WTC11 (cell line): ENCODE data around the gene RNF17. TPM values are rescaled to one million over a fixed set of nuclear protein-coding genes. Genes with fewer than 3 reads are reported as not detected.
A peak's percentile ranks its signal among the peaks of the same experiment; 100 is the strongest.

Source experiments
- ATAC-seq: fragments of 200-7000 bp; cut with Tn5 transposase; 2 replicates; pipeline ENCODE4 v1.10.0; 2021; ENCODE audit warnings: mild to moderate bottlenecking, moderate library complexity
- Bru-seq: library from RNA; stranded (reverse); fragments of 400-500 nt; gene quantifications from one replicate; lab custom pipeline; 2021; lab: Mats Ljungman, UMichigan
- CTCF ChIA-PET: fragments of 300-600 bp; sonication (Branson Sonifier 250); formaldehyde crosslinking; loops from one replicate; lab custom pipeline; 2021; ENCODE audit warnings: antibody characterized with exemption; lab: Charles Lee
- POLR2A ChIA-PET: fragments of 350-600 bp; sonication (Branson Sonifier 250); formaldehyde crosslinking; loops from one replicate; lab custom pipeline; 2021; ENCODE audit warnings: antibody characterized with exemption; lab: Charles Lee
- DNase-seq: peaks from one replicate; pipeline ENCODE4 v3.0.0; 2021; ENCODE audit warnings: low spot score
- H3K27ac Mint-ChIP-seq: 2 replicates; pipeline ENCODE4 v1.8.0; 2021; ENCODE audit warnings: mixed read lengths
- H3K27me3 Mint-ChIP-seq: 2 replicates; pipeline ENCODE4 v1.8.0; 2021; ENCODE audit warnings: low read depth, mild to moderate bottlenecking, moderate library complexity, mixed read lengths
- H3K36me3 Mint-ChIP-seq: 2 replicates; pipeline ENCODE4 v1.8.0; 2021; ENCODE audit warnings: mixed read lengths
- H3K4me1 Mint-ChIP-seq: 2 replicates; pipeline ENCODE4 v1.8.0; 2022; ENCODE audit warnings: mixed read lengths
- H3K4me3 Mint-ChIP-seq: 2 replicates; pipeline ENCODE4 v1.8.0; 2021; ENCODE audit warnings: mild to moderate bottlenecking, moderate library complexity, mixed read lengths
- H3K9me3 Mint-ChIP-seq: 2 replicates; pipeline ENCODE4 v1.8.0; 2021; ENCODE audit warnings: mixed read lengths
- ATF1 ChIP-seq: sonication (generic); formaldehyde crosslinking; IDR thresholded peaks from 2 replicates; pipeline ENCODE4 v1.8.1; 2023; ENCODE audit warnings: mild to moderate bottlenecking, moderate library complexity, missing genetic modification reagents
- CBFB ChIP-seq: sonication (generic); formaldehyde crosslinking; IDR thresholded peaks from 2 replicates; pipeline ENCODE4 v1.8.1; 2022; ENCODE audit warnings: mild to moderate bottlenecking, low read depth, missing genetic modification reagents
- ELF4 ChIP-seq: sonication (generic); formaldehyde crosslinking; IDR thresholded peaks from 2 replicates; pipeline ENCODE4 v1.8.1; 2022; ENCODE audit warnings: low read depth, mild to moderate bottlenecking, moderate library complexity, missing genetic modification reagents
- EMX1 ChIP-seq: fragments of 250-450 bp; sonication (Bioruptor Pico); IDR thresholded peaks from 2 replicates; pipeline ENCODE4 v1.8.0; 2021; ENCODE audit warnings: mild to moderate bottlenecking
- HMGA2 ChIP-seq: fragments of 250-450 bp; sonication (Bioruptor Pico); IDR thresholded peaks from 2 replicates; pipeline ENCODE4 v1.4.0; 2021; ENCODE audit warnings: mild to moderate bottlenecking, moderate library complexity
- MXD4 ChIP-seq: fragments of 250-450 bp; sonication (Bioruptor Pico); IDR thresholded peaks from 2 replicates; pipeline ENCODE4 v1.8.0; 2021; ENCODE audit warnings: mild to moderate bottlenecking, moderate library complexity, borderline replicate concordance
- NR1H2 ChIP-seq: sonication (generic); formaldehyde crosslinking; IDR thresholded peaks from 2 replicates; pipeline ENCODE4 v1.9.0; 2021; ENCODE audit warnings: mild to moderate bottlenecking, moderate library complexity, missing genetic modification reagents
- OVOL2 ChIP-seq: fragments of 250-450 bp; sonication (Bioruptor Pico); IDR thresholded peaks from 2 replicates; pipeline ENCODE4 v1.9.0; 2021; ENCODE audit warnings: mild to moderate bottlenecking, borderline replicate concordance
- SOX15 ChIP-seq: fragments of 250-450 bp; sonication (Bioruptor Pico); IDR thresholded peaks from 2 replicates; pipeline ENCODE4 v1.9.0; 2021; ENCODE audit warnings: mild to moderate bottlenecking
- ZNF121 ChIP-seq: sonication (generic); formaldehyde crosslinking; IDR thresholded peaks from 2 replicates; pipeline ENCODE4 v1.8.0; 2023; ENCODE audit warnings: missing genetic modification reagents
- ZNF263 ChIP-seq: sonication (generic); formaldehyde crosslinking; IDR thresholded peaks from 2 replicates; pipeline ENCODE4 v1.8.1; 2022; ENCODE audit warnings: low read depth, mild to moderate bottlenecking, moderate library complexity, missing genetic modification reagents
- ZNF317 ChIP-seq: sonication (generic); formaldehyde crosslinking; IDR thresholded peaks from 2 replicates; pipeline ENCODE4 v1.8.1; 2023; ENCODE audit warnings: low read depth, mild to moderate bottlenecking, moderate library complexity, missing genetic modification reagents, borderline replicate concordance
- ZNF416 ChIP-seq: fragments of 250-450 bp; sonication (Bioruptor Pico); IDR thresholded peaks from 2 replicates; pipeline ENCODE4 v1.9.0; 2021; ENCODE audit warnings: mild to moderate bottlenecking, inconsistent platforms
- long read RNA-seq, 3 experiments: library from RNA in 1 of 3; library from capped mRNA in 1 of 3; library from polyadenylated mRNA in 1 of 3; unstranded in 2 of 3; stranded (forward) in 1 of 3; transcript quantifications; one replicate each; pipeline ENCODE4 v2.0.0, GENCODE V29; 2021
- total RNA-seq: library from RNA; stranded (reverse); gene quantifications from 3 replicates; pipeline ENCODE4 v1.2.3, GENCODE V29; 2021
- TF ChIP-seq, protein P1 (sequence below): fragments of 250-450 bp; sonication (Bioruptor Pico); IDR thresholded peaks from 2 replicates; pipeline ENCODE4 v2.1.2; 2022; ENCODE audit warnings: mild to moderate bottlenecking, moderate library complexity
- TF ChIP-seq, protein P2 (sequence below): fragments of 250-450 bp; sonication (Bioruptor Pico); IDR thresholded peaks from 2 replicates; pipeline ENCODE4 v1.9.0; 2021; ENCODE audit warnings: mild to moderate bottlenecking
- TF ChIP-seq, protein P3 (sequence below): fragments of 250-450 bp; sonication (Bioruptor Pico); conservative IDR thresholded peaks from 2 replicates; pipeline ENCODE4 v1.9.0; 2021; ENCODE audit warnings: mild to moderate bottlenecking
- TF ChIP-seq, protein P4 (sequence below): fragments of 250-450 bp; sonication (Bioruptor Pico); IDR thresholded peaks from 2 replicates; pipeline ENCODE4 v1.9.0; 2021; ENCODE audit warnings: mild to moderate bottlenecking, borderline replicate concordance

RNF17 gene, protein sequence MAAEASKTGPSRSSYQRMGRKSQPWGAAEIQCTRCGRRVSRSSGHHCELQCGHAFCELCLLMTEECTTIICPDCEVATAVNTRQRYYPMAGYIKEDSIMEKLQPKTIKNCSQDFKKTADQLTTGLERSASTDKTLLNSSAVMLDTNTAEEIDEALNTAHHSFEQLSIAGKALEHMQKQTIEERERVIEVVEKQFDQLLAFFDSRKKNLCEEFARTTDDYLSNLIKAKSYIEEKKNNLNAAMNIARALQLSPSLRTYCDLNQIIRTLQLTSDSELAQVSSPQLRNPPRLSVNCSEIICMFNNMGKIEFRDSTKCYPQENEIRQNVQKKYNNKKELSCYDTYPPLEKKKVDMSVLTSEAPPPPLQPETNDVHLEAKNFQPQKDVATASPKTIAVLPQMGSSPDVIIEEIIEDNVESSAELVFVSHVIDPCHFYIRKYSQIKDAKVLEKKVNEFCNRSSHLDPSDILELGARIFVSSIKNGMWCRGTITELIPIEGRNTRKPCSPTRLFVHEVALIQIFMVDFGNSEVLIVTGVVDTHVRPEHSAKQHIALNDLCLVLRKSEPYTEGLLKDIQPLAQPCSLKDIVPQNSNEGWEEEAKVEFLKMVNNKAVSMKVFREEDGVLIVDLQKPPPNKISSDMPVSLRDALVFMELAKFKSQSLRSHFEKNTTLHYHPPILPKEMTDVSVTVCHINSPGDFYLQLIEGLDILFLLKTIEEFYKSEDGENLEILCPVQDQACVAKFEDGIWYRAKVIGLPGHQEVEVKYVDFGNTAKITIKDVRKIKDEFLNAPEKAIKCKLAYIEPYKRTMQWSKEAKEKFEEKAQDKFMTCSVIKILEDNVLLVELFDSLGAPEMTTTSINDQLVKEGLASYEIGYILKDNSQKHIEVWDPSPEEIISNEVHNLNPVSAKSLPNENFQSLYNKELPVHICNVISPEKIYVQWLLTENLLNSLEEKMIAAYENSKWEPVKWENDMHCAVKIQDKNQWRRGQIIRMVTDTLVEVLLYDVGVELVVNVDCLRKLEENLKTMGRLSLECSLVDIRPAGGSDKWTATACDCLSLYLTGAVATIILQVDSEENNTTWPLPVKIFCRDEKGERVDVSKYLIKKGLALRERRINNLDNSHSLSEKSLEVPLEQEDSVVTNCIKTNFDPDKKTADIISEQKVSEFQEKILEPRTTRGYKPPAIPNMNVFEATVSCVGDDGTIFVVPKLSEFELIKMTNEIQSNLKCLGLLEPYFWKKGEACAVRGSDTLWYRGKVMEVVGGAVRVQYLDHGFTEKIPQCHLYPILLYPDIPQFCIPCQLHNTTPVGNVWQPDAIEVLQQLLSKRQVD (N-terminal part only)
- total RNA-seq: 0.05 TPM in 1 of 3 replicates, not detected in the others
- percentile 3 among the genes with signal in this experiment for Bru-seq, nascent RNA
- long read RNA-seq, experiment 1: 0 reads
- long read RNA-seq, experiment 2: 0 reads
- long read RNA-seq, experiment 3: 0 reads

DNA sequence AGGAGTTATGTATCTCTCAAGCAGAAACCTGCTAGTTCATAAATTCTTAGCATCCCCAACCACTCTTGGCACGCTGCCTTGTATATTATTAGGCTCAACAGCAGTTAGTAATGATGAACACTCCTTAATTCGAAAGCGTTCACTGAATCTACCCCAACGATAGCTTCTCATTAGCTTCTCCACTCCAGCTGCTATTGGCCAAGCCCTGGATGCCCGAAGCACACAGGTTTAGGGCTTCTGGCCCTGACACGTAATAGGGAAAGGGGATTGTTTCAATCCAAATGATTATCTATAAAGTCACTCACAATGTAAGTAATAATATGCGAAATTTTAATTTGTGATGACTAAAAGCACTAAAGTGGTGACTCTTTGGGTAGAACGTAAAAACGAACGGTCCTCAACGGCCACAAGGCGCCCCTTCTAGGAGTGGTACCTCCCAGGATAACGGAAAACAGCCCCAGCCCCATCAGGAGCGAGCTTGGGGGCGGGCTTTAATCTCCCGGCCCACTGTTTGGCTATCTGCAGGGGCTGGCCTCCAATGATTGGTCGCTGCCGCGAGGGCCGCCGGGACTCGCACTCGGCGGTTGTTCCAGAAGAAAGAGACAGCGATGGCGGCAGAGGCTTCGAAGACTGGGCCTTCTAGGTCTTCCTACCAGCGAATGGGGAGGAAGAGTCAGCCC is at the start of gene RNF17:
Gene RNF17, plus strand, starts transcription at position 574 of the 680 bp plus-strand sequence. Its CDS starts 35 bp downstream, at position 609.
- TF ChIP-seq ZNF121: no peak
- TF ChIP-seq, protein P1, sequence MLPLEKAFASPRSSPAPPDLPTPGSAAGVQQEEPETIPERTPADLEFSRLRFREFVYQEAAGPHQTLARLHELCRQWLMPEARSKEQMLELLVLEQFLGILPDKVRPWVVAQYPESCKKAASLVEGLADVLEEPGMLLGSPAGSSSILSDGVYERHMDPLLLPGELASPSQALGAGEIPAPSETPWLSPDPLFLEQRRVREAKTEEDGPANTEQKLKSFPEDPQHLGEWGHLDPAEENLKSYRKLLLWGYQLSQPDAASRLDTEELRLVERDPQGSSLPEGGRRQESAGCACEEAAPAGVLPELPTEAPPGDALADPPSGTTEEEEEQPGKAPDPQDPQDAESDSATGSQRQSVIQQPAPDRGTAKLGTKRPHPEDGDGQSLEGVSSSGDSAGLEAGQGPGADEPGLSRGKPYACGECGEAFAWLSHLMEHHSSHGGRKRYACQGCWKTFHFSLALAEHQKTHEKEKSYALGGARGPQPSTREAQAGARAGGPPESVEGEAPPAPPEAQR (CRISPR knock-in tag): no peak
- TF ChIP-seq, protein P2, sequence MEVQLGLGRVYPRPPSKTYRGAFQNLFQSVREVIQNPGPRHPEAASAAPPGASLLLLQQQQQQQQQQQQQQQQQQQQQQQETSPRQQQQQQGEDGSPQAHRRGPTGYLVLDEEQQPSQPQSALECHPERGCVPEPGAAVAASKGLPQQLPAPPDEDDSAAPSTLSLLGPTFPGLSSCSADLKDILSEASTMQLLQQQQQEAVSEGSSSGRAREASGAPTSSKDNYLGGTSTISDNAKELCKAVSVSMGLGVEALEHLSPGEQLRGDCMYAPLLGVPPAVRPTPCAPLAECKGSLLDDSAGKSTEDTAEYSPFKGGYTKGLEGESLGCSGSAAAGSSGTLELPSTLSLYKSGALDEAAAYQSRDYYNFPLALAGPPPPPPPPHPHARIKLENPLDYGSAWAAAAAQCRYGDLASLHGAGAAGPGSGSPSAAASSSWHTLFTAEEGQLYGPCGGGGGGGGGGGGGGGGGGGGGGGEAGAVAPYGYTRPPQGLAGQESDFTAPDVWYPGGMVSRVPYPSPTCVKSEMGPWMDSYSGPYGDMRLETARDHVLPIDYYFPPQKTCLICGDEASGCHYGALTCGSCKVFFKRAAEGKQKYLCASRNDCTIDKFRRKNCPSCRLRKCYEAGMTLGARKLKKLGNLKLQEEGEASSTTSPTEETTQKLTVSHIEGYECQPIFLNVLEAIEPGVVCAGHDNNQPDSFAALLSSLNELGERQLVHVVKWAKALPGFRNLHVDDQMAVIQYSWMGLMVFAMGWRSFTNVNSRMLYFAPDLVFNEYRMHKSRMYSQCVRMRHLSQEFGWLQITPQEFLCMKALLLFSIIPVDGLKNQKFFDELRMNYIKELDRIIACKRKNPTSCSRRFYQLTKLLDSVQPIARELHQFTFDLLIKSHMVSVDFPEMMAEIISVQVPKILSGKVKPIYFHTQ (CRISPR knock-in tag): no peak
- no peak for TF ChIP-seq SOX15 (CRISPR knock-in tag)
- no peak for TF ChIP-seq ZNF317 (CRISPR knock-in tag)
- no peak for TF ChIP-seq MXD4 (CRISPR knock-in tag)
- no peak for TF ChIP-seq ZNF263 (CRISPR knock-in tag)
- H3K36me3 Mint-ChIP-seq: no peaks in the 10 kb centered on the region
- peaks cover 5% of the 10 kb centered on the region for H3K27me3 Mint-ChIP-seq
- ATAC-seq (no peak), DNase-seq (no peak)
- H3K9me3 Mint-ChIP-seq: no peaks in the 10 kb centered on the region
- no peak within 1 kb of the TSS for H3K27ac Mint-ChIP-seq
- CTCF ChIA-PET: no interaction called here
- no peak within 1 kb of the TSS for H3K4me3 Mint-ChIP-seq
- H3K4me1 Mint-ChIP-seq: peaks cover 12% of the 10 kb centered on the region
- POLR2A ChIA-PET: no interaction called here

DNA sequence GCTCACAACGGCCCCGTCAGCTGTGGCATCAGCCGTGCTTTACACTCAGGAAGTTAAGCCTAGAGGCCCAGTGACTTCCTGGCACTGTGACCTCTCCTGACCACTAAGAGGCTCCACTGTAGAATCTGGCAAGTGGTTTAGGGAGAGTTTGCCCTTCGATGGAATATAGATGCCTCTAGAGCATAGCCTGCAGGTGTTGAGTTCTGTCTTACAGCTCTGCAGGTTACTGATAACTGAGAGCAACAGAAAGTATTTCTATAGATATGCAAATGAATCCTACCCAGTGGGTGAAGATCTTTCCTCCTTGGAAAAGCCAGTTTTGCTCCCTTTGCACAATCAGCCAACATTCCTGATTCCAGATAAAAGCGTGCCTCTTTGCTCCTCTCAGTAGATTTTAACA is 48.0 kb upstream of the RNF17 start:
- no peaks in the 10 kb centered on the region for H3K36me3 Mint-ChIP-seq
- POLR2A ChIA-PET: interaction anchor here (0.5 kb wide), 2 partner anchors 97 to 1576 kb away, joined by 3 to 6 read pairs; no protein-coding TSS in a partner anchor
- DNase-seq (no peak), ATAC-seq (peak; percentile 95)
- H3K27me3 Mint-ChIP-seq: no peaks in the 10 kb centered on the region; the same call in 1 of the 2 replicates
- peak overlapping the region; percentile 95 for H3K27ac Mint-ChIP-seq
- H3K4me3 Mint-ChIP-seq: peak overlapping the region; percentile 56
- H3K9me3 Mint-ChIP-seq: no peaks in the 10 kb centered on the region
- H3K4me1 Mint-ChIP-seq: peaks cover 26% of the 10 kb centered on the region
- CTCF ChIA-PET: interaction anchor here (0.6 to 2.8 kb wide), 9 partner anchors 9 to 252 kb away, joined by 3 to 29 read pairs (median 5); no protein-coding TSS in a partner anchor
- TF ChIP-seq EMX1 (CRISPR knock-in tag) (no peak), HMGA2 (CRISPR knock-in tag) (no peak), NR1H2 (CRISPR knock-in tag) (no peak), OVOL2 (CRISPR knock-in tag) (no peak), ZNF416 (no peak), ATF1 (CRISPR knock-in tag) (no peak), CBFB (CRISPR knock-in tag) (no peak), ELF4 (CRISPR knock-in tag) (no peak)
- TF ChIP-seq, protein P3, sequence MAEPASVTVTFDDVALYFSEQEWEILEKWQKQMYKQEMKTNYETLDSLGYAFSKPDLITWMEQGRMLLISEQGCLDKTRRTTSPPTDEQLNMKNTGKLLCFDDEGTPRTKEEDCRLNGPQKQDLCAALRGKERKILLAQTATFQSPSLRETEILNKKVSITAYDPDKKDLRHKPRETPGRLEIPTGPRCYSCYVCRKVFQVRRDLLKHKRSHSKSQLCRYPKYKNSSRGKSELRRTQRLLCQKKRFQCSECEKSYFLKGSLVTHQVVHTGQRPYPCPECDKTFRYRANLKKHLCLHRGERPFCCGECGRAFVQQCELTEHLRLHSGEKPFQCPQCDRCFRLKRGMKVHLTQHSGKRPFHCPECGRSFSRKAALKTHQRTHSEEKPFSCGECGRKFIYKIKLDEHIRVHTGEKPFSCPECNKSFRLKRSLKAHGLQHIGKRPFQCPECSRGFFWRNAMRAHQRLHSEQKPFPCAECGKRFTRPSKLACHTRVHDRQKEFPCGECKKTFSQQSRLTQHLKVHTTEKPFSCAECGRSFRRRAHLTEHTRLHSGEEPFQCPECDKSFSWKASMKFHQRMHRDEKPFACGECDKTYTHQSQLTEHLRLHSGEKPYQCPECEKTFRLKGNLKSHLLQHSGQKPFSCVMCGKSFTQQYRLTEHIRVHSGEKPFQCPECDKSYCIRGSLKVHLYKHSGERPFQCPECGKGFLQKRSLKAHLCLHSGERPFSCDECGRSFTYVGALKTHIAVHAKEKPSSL: no peak
- TF ChIP-seq, protein P4, sequence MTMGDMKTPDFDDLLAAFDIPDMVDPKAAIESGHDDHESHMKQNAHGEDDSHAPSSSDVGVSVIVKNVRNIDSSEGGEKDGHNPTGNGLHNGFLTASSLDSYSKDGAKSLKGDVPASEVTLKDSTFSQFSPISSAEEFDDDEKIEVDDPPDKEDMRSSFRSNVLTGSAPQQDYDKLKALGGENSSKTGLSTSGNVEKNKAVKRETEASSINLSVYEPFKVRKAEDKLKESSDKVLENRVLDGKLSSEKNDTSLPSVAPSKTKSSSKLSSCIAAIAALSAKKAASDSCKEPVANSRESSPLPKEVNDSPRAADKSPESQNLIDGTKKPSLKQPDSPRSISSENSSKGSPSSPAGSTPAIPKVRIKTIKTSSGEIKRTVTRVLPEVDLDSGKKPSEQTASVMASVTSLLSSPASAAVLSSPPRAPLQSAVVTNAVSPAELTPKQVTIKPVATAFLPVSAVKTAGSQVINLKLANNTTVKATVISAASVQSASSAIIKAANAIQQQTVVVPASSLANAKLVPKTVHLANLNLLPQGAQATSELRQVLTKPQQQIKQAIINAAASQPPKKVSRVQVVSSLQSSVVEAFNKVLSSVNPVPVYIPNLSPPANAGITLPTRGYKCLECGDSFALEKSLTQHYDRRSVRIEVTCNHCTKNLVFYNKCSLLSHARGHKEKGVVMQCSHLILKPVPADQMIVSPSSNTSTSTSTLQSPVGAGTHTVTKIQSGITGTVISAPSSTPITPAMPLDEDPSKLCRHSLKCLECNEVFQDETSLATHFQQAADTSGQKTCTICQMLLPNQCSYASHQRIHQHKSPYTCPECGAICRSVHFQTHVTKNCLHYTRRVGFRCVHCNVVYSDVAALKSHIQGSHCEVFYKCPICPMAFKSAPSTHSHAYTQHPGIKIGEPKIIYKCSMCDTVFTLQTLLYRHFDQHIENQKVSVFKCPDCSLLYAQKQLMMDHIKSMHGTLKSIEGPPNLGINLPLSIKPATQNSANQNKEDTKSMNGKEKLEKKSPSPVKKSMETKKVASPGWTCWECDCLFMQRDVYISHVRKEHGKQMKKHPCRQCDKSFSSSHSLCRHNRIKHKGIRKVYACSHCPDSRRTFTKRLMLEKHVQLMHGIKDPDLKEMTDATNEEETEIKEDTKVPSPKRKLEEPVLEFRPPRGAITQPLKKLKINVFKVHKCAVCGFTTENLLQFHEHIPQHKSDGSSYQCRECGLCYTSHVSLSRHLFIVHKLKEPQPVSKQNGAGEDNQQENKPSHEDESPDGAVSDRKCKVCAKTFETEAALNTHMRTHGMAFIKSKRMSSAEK (CRISPR knock-in tag): no peak
